ENCODE results near the gene CDH18.

The CDH18 gene

DNA sequence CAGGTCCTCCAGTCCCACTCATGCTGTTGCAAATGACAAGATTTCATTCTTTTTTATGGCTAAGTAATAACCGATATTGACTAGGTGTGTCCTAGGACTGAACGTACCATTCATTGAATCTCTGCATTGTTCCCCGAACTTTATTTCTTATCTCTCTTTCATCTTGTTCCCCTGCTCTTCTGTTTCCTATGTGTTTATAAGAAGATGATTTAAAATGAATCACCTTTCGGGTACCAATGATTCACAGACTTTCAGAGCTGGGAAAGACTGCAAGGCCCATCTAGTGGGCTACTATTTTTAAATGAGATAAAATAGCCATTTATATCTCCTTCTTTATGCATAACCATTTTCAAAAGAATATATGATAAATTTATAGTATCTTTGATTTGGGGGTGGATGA is 133.0 kb downstream of the CDH18 start:
- Histone ChIP-seq H3K79me2 (ENCODE audit: insufficient read depth, low read length) (no peaks in the 10 kb centered on the region), H3F3A (ENCODE audit: low read depth) (no peaks in the 10 kb centered on the region), H3K9ac (ENCODE audit: low read depth, low read length, poor library complexity, severe bottlenecking) (no peak overlapping the region), H4K20me1 (ENCODE audit: insufficient read depth, low read length, poor library complexity, severe bottlenecking) (no peaks in the 10 kb centered on the region), H3K9me2 (replicated peaks; ENCODE audit: low read depth, low read length) (no peaks in the 10 kb centered on the region), H3K9me3 (ENCODE audit: insufficient read depth, low read depth, low read length) (no peaks in the 10 kb centered on the region), H3K27me3 (ENCODE audit: insufficient read depth, low read length, poor library complexity, severe bottlenecking) (no peaks in the 10 kb centered on the region), H3K4me1 (ENCODE audit: insufficient read depth, low read length, poor library complexity, severe bottlenecking) (no peaks in the 10 kb centered on the region), H3K36me3 (ENCODE audit: insufficient read depth, low read length) (no peaks in the 10 kb centered on the region), H2AFZ (ENCODE audit: low read length) (no peak overlapping the region), H3K4me3 (ENCODE audit: low read length, poor library complexity, severe bottlenecking) (no peak overlapping the region), H3K4me2 (ENCODE audit: low read depth, low read length, poor library complexity, severe bottlenecking) (no peak overlapping the region)
- TF ChIP-seq EZH2phosphoT487 (IDR thresholded peaks at IDR 0.05; ENCODE audit: borderline replicate concordance) = no peak
- TF ChIP-seq, protein P1, sequence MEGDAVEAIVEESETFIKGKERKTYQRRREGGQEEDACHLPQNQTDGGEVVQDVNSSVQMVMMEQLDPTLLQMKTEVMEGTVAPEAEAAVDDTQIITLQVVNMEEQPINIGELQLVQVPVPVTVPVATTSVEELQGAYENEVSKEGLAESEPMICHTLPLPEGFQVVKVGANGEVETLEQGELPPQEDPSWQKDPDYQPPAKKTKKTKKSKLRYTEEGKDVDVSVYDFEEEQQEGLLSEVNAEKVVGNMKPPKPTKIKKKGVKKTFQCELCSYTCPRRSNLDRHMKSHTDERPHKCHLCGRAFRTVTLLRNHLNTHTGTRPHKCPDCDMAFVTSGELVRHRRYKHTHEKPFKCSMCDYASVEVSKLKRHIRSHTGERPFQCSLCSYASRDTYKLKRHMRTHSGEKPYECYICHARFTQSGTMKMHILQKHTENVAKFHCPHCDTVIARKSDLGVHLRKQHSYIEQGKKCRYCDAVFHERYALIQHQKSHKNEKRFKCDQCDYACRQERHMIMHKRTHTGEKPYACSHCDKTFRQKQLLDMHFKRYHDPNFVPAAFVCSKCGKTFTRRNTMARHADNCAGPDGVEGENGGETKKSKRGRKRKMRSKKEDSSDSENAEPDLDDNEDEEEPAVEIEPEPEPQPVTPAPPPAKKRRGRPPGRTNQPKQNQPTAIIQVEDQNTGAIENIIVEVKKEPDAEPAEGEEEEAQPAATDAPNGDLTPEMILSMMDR (conservative IDR thresholded peaks at IDR 0.05; ENCODE audit: low read length) = no peak

DNA sequence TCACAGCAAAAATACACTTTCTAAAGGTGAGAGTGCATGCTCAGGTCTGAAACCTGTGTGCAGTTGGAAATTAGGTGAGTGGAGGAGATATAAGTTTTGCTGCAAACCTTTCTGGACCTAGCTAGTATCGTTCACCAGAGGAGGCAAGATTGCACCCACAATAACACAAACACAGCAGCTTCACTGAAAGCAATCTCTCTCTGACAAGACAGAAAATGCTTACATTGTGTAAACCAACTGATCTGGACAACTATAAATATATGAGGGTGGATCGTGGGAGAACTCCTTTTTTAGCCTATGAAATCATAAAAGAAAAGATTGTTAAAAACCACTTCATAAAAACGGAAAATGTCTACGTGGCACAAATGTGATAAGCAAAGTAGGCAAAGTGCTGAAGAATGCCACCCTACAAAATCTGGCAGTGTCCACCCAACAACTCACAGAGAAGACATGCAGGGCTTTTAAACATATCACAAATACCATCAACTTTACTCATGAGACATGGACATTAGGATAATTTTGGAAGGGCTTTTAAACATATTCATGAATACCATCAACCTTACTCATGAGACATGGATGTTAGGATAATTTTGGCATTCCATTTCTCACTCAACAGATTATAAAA is 134.3 kb downstream of the CDH18 start:
- Histone ChIP-seq H3K79me2 (ENCODE audit: insufficient read depth, low read length) (no peaks in the 10 kb centered on the region), H3K9me2 (replicated peaks; ENCODE audit: low read depth, low read length) (no peaks in the 10 kb centered on the region), H3K9me3 (ENCODE audit: insufficient read depth, low read depth, low read length) (no peaks in the 10 kb centered on the region), H3K4me2 (ENCODE audit: low read depth, low read length, poor library complexity, severe bottlenecking) (no peak overlapping the region), H3K36me3 (ENCODE audit: insufficient read depth, low read length) (no peaks in the 10 kb centered on the region), H4K20me1 (ENCODE audit: insufficient read depth, low read length, poor library complexity, severe bottlenecking) (no peaks in the 10 kb centered on the region), H3K4me3 (ENCODE audit: low read length, poor library complexity, severe bottlenecking) (no peak overlapping the region), H2AFZ (ENCODE audit: low read length) (no peak overlapping the region), H3F3A (ENCODE audit: low read depth) (no peaks in the 10 kb centered on the region), H3K27me3 (ENCODE audit: insufficient read depth, low read length, poor library complexity, severe bottlenecking) (no peaks in the 10 kb centered on the region), H3K9ac (ENCODE audit: low read depth, low read length, poor library complexity, severe bottlenecking) (no peak overlapping the region), H3K4me1 (ENCODE audit: insufficient read depth, low read length, poor library complexity, severe bottlenecking) (no peaks in the 10 kb centered on the region)
- TF ChIP-seq EZH2phosphoT487 (IDR thresholded peaks at IDR 0.05; ENCODE audit: borderline replicate concordance) = no peak
- TF ChIP-seq, protein P1 (conservative IDR thresholded peaks at IDR 0.05; ENCODE audit: low read length) = no peak

DNA sequence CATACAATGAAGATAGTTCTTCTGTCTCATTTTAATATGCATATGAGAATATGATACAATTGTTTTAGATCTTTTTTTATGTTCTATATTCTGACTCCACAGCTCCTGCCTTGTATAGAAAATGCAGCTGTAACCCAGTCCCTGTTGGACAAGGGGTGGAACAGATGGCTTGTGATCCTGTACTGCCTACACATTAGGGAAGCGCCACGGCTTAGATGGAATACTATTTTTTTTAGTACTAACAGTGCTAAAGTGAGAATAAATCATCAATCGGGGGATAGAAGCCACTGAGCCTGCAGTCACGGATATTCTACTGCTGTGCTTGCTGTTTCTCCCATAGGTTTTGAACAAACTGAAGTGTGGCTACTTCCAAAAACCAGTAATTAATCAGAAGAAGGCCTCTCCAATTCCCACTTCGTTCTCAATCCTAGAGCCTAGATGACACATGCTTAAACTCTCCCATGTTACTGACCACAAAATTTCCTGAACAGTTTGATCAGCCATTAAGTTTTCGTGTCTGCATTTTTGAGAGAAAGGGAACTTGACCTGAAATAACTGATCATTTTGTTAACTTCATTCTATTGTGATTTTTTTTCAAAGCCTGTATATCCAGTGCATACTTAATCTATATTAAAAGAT is 150.3 kb downstream of the CDH18 start:
- Histone ChIP-seq H3F3A (ENCODE audit: low read depth) (no peaks in the 10 kb centered on the region), H3K9ac (ENCODE audit: low read depth, low read length, poor library complexity, severe bottlenecking) (no peak overlapping the region), H3K36me3 (ENCODE audit: insufficient read depth, low read length) (no peaks in the 10 kb centered on the region), H3K9me2 (replicated peaks; ENCODE audit: low read depth, low read length) (no peaks in the 10 kb centered on the region), H3K4me1 (ENCODE audit: insufficient read depth, low read length, poor library complexity, severe bottlenecking) (no peaks in the 10 kb centered on the region), H3K79me2 (ENCODE audit: insufficient read depth, low read length) (no peaks in the 10 kb centered on the region), H3K9me3 (ENCODE audit: insufficient read depth, low read depth, low read length) (no peaks in the 10 kb centered on the region), H4K20me1 (ENCODE audit: insufficient read depth, low read length, poor library complexity, severe bottlenecking) (no peaks in the 10 kb centered on the region), H3K4me3 (ENCODE audit: low read length, poor library complexity, severe bottlenecking) (no peak overlapping the region), H2AFZ (ENCODE audit: low read length) (no peak overlapping the region), H3K4me2 (ENCODE audit: low read depth, low read length, poor library complexity, severe bottlenecking) (no peak overlapping the region), H3K27me3 (ENCODE audit: insufficient read depth, low read length, poor library complexity, severe bottlenecking) (no peaks in the 10 kb centered on the region)
- TF ChIP-seq EZH2phosphoT487 (IDR thresholded peaks at IDR 0.05; ENCODE audit: borderline replicate concordance) = no peak
- TF ChIP-seq, protein P1 (conservative IDR thresholded peaks at IDR 0.05; ENCODE audit: low read length) = no peak
